Measurements from ENCODE around the gene ZFAND2A. TPM values are rescaled to one million over a fixed set of nuclear protein-coding genes. Genes with fewer than 3 reads are reported as not detected.

ZFAND2A gene
- total RNA-seq, 1 experiment from 2014 or later = 19.1 TPM

GRCh38 chr7:1136841-1137516 lies 23.0 kb downstream of the ZFAND2A start:
- Histone ChIP-seq H4K20me1 (ENCODE audit: insufficient read depth) (no peaks in the 10 kb centered on the region), H3K9me2 (ENCODE audit: insufficient read depth) (no peaks in the 10 kb centered on the region), H3K9me3 (ENCODE audit: control insufficient read depth in 1 of 2, insufficient read depth in 1 of 2, low read depth in 1 of 2, low read length in 2 of 2) (no peaks in the 10 kb centered on the region), H3K27me3 (ENCODE audit: insufficient read depth, low read length) (no peaks in the 10 kb centered on the region), H3K4me1 (ENCODE audit: control insufficient read depth in 1 of 2, insufficient read depth in 2 of 2, low read length in 2 of 2) (peaks cover 0 to 20% of the 10 kb centered on the region in 2 experiments; a peak in 2 of 4 replicates), H3K4me2 (ENCODE audit: low read length) (peak overlapping the region; percentile 98), H3K9ac (ENCODE audit: low read length) (peak overlapping the region; percentile 86), H3K79me2 (ENCODE audit: insufficient read depth, low read length) (peaks cover 33% of the 10 kb centered on the region), H3K27ac (ENCODE audit: low read depth, low read length) (peak overlapping the region; percentile 78), H2AFZ (ENCODE audit: low read depth, low read length, poor library complexity, severe bottlenecking) (no peak overlapping the region), H3K36me3 (ENCODE audit: control insufficient read depth in 1 of 2, insufficient read depth in 2 of 2, low read length in 2 of 2) (no peaks in the 10 kb centered on the region), H3K4me3 (replicated peaks in 1 of 2; ENCODE audit: low read depth in 1 of 2, low read length in 2 of 2) (peak overlapping the region; percentile 75 to 82)
- TSS peak; percentile 82 for BruUV-seq (replicated peaks)
- no peak for TF ChIP-seq ZNF274 (IDR thresholded peaks at IDR 0.05; ENCODE audit: low read depth, low read length)
- TF ChIP-seq MAX (IDR thresholded peaks at IDR 0.05) = no peak
- no peak for TF ChIP-seq EZH2phosphoT487 (IDR thresholded peaks at IDR 0.05; ENCODE audit: borderline replicate concordance)
- no peak for TF ChIP-seq SIN3A (IDR thresholded peaks at IDR 0.05; ENCODE audit: low read depth)
- TF ChIP-seq CEBPB (IDR thresholded peaks at IDR 0.05; ENCODE audit: low read depth) = no peak
- no peak for TF ChIP-seq ATF3 (IDR thresholded peaks at IDR 0.05)
- DNase-seq (ENCODE audit: low read depth, low spot score) (no peak), ATAC-seq (peak; percentile 0; the same call in 1 of the 2 replicates)
- intact Hi-C loops (cut with micrococcal nuclease) = loop anchor here (5.0 kb wide), 2 partner anchors 50 to 145 kb away; partner anchors contain the start of gene GPER1
- RAD21 ChIA-PET (ENCODE audit: low non-redundant PET in 1 of 2, low total read pairs in 2 of 2, uncharacterized antibody in 2 of 2, unreplicated experiment in 2 of 2) = interaction anchor here in 1 of 2 experiments (0.6 kb wide), 1 partner anchor 113 kb away, joined by 4 read pairs; no protein-coding TSS in a partner anchor
- POLR2A ChIA-PET = no interaction called here
- CTCF ChIA-PET = interaction anchor here (0.6 to 3.8 kb wide), 4 partner anchors 40 to 368 kb away, joined by 3 to 18 read pairs (median 8); no protein-coding TSS in a partner anchor

- H3K36me3 ChIP-seq (ENCODE audit: control insufficient read depth in 1 of 2, insufficient read depth in 2 of 2, low read length in 2 of 2) = no peaks in the 10 kb centered on the region
- H3K27me3 ChIP-seq (ENCODE audit: insufficient read depth, low read length) = no peaks in the 10 kb centered on the region
- no peaks in the 10 kb centered on the region for H4K20me1 ChIP-seq (ENCODE audit: insufficient read depth)
- no peak for TF ChIP-seq JUND (IDR thresholded peaks at IDR 0.05)
- no peak for TF ChIP-seq TCF7L2 (IDR thresholded peaks at IDR 0.05; ENCODE audit: borderline replicate concordance, extremely low read depth, insufficient read depth, insufficient read length)
- TF ChIP-seq MAX (IDR thresholded peaks at IDR 0.05) = no peak
- TF ChIP-seq ZBTB33 (IDR thresholded peaks at IDR 0.05; ENCODE audit: extremely low read depth, insufficient replicate concordance, low read length) = no peak
- TF ChIP-seq EGR1 (IDR thresholded peaks at IDR 0.05; ENCODE audit: low read depth) = no peak
- no peak for TF ChIP-seq EZH2 (IDR thresholded peaks at IDR 0.05)
- no peak for TF ChIP-seq ZFX (IDR thresholded peaks at IDR 0.05)
- ATAC-seq (no peak), DNase-seq (ENCODE audit: low read depth, low spot score) (no peak)
- no peak overlapping the region for H3K9ac ChIP-seq (ENCODE audit: low read length)
- H3K79me2 ChIP-seq (ENCODE audit: insufficient read depth, low read length) = peaks cover 44% of the 10 kb centered on the region
- H3K4me2 ChIP-seq (ENCODE audit: low read length) = no peak overlapping the region
- no peaks in the 10 kb centered on the region for H3K9me3 ChIP-seq (ENCODE audit: control insufficient read depth in 1 of 2, insufficient read depth in 1 of 2, low read depth in 1 of 2, low read length in 2 of 2)
- RAD21 ChIA-PET (ENCODE audit: low non-redundant PET in 1 of 2, low total read pairs in 2 of 2, uncharacterized antibody in 2 of 2, unreplicated experiment in 2 of 2) = no interaction called here
- BruUV-seq (replicated peaks) = no TSS peak
- intact Hi-C loops (cut with micrococcal nuclease) = loop anchor here (5.0 kb wide), 2 partner anchors 48 to 143 kb away; partner anchors contain the start of gene GPER1
- no peak overlapping the region for H3K27ac ChIP-seq (ENCODE audit: low read depth, low read length)
- peaks cover 0 to 20% of the 10 kb centered on the region in 2 experiments; a peak in 2 of 4 replicates for H3K4me1 ChIP-seq (ENCODE audit: control insufficient read depth in 1 of 2, insufficient read depth in 2 of 2, low read length in 2 of 2)
- no peaks in the 10 kb centered on the region for H3K9me2 ChIP-seq (ENCODE audit: insufficient read depth)
- CTCF ChIA-PET = no interaction called here
- H3K4me3 ChIP-seq (replicated peaks in 1 of 2; ENCODE audit: low read depth in 1 of 2, low read length in 2 of 2) = no peak overlapping the region
- POLR2A ChIA-PET = no interaction called here
- no peak overlapping the region for H2AFZ ChIP-seq (ENCODE audit: low read depth, low read length, poor library complexity, severe bottlenecking)
Measured at GRCh38 chr7:1134951-1135350, 25.0 kb downstream of the ZFAND2A start.

Measured in HCT116 (cell line).